ENCODE measurements around the gene NHERF2.

Gene NHERF2

DNA sequence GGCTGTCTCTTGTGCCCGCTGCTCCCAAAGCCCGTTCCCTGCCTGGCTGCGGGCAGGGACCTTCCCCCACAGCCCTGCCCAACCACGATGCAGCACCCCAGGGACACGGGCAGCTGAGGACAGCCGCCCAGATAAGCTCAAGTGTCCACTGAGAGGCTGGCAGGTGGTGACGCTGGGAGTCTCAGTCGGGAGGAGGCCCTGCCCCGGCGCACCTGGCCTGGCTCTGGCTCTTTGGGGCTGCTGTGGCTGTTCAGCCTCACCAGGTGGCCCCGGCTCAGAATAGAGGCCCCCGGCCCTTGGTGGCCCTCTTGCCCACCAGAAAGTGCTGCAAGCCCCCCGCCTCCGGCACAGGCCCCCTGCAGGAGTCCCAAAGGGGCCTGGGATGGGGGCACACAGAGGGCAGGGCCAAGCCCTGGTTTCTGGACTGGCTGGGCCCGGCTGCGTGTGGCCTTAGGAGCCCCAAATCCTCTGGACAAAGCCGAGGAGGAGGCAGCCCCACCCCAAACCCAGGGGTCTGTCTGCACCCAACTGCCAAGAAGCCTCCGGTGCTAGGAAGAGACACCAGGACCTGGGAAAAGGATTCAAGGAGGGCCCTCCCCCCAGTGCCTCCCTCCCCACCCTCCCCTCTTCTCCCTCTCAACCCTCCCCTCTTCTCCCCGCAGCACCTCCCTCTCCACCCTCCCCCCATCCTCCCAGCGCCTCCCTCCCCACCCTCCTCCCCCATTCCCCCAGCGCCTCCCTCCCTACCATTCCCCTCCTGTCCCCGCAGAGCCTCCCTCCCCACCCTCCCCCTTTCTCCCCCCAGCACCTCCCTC lies 15.7 kb downstream of the NHERF2 start:
- DNase-seq = no peak

DNA sequence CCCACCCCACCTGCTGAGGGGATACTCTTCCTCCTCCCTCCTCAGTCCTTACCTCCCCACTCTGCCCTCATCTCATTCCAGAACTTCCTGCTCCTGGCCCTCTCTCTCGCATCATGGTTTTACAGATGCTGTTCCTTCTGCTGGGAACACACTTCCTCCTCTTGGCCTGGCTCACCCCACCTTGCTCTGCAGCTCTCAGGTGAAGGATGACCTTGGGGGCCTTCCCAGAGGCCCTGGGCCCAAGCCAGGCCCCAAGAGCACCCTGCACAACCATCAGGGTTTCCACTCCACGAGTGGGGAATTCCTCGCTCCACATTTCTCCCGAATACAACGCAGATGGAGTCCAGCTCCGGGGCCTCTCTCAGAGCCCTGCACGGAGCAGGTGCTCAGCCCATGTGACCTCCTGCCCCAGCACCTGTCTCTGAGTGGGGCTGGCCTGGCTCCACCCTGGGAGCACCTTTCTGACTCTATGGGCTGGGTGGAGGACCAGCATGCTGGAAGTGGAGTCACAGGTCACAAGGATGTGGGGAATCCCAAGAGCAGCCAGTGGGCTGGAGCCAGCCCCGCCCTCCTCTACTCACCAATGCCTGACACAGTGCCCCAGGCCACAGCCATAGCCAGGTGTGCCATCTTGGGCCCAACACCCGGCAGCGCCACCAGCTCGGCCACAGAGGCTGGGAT lies 16.4 kb downstream of the NHERF2 start:
- DNase-seq = no peak

DNA sequence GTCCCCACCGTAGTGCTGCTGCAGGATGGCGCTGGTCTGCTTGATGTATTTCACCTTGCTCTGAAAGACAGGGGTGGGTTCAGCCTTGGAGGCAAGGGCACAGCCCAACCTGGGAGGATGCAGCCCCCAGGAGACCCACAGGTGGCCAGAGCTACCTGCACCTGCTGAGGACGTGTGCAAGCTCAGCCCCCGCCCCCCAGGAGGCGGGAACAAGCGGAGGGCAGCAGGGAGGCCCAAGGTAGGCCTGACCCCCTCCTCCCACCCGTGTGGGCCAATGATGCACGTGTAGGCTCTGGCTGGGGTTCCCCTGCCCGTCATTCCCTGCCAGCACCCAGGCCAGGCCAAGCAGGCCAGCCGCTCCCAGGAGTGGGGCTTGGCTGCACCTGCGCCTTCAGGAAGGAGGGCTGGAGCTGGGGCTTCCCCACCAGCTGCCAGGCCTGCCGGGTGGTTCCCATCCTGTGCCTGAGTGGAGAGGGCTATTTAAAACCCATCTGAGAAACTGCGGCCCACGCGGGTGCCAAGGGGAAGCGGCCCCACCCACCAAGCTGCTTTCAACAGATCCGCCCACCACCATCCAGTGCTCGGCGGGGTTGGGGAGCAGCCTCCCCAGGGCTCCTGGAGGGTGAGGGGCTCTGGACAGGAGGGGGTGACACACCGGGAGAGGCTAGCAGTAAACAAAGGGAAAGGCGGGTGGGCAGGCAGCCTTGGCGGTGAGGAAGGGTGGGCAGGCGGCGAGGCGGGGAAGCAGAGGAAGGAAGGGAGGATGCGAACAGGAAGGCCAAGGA lies 17.2 kb downstream of the NHERF2 start:
- DNase-seq = no peak

DNA sequence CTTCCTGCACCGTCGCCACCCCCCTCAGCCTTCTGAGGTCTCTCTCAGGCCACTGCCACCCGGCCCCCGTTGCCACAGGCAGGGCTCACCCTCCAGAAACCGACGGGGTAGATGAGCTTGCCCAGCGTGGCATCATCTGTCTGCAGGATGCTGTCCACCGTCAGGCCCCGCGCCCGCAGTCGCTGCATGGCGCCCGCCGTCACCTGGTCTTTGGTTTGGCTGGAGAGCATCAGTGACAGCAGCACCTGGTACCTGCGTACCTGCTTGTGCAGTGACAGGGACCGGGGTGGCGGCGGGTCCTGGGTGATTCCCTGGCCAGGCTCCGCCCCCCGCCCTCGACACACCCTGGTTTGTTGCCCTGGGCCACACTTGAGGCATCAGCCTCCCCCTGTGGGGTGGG lies 17.8 kb downstream of the NHERF2 start:
- DNase-seq = no peak

DNA sequence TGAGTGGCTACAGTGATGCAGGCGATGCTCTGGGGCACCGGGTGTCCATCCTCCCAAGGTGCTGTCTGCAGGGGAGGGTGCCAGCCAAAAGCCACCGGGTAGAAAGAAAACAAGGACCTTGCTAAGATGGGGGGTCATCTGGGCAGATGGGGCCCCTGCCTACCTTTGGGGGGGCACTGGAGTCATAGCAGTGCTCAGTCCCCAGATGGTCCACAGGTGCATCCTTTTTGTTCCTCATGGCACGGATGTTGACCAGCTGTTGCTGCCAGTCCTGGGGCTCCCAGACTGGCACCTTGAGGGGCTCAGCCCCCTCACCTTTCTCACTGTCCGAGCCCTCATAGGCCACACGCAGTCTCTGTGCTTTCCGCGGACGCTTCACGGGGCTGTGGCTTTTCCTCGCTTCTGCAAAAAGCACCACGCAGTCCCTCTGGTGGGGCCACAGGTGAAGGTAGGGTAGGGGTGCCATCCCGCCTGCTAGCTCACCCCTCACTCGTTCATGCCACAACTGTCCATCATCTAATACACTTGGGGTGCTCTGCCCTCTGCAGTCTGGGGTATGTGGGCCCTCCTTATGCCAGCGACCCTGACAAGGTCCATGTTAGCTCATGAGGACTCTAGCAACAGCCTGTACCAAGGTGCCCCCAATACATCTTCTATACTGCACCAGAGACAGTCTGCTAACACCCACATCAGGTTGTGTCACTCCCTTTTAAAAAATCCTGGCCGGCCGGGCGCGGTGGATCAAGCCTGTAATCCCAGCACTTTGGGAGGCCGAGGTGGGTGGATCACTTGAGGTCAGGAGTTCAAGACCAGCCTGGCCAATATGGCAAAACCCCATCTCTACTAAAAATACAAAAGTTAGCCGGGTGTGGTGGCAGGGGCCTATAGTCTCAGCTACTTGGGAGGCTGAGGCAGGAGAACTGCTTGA lies 19.5 kb downstream of the NHERF2 start:
- DNase-seq = no peak

DNA sequence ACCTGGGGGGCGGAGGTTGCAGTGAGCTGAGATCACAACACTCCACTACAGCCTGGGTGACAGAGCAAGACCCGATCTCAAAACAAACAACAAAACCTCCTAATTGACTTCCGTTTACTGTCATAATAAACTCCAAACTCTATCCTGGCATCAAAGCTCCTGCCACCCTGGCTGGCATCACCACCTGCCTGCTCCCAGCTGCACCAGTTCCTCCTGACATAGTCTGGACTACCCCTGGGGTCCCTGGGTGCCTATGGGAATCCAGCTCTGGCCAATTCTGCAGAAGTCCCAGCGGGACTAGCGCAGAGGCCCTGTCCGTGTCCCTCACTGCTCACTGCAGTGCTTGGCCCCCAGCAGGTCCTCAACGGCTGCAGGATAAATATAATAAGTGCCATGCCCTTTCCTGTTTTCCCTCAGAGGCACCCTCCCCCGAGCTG lies 20.2 kb downstream of the NHERF2 start:
- DNase-seq = no peak

DNA sequence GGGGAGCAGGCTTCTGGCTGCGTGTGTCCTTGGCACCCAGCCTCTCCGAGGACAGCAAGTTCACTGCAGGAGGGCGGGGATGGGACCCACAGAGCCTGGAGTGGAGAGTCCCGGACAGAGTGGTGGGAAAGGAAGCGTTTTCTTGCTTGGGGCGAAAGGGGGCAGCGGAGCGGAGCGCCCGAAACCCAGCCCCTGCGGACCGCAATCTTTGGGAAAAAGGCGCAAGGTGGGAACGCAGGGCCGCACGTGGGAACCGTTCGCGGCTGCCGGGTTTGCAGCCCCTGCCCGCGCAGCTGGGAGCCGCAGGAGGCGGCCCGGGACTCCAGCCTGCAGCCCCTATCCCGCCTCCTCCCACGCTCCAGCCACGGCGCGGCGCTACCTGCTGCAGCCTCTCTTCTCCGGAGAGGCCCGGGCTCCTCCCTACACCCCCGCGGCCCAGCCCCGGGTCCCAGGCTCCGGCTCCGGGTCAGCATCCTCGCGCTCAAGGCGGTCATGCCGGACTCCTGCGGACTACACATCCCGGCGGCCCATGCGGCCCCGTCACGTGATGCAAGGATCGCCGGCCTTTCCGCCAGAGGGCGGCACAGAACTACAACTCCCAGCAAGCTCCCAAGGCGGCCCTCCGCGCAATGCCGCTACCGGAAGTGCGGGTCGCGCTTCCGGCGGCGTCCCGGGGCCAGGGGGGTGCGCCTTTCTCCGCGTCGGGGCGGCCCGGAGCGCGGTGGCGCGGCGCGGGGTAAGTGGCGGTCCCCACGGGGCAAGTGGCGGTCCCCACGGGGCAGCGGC lies 20.8 kb downstream of the NHERF2 start, which contains the start of the genes NTHL1 and TSC2:
Gene NTHL1 (minus strand): TSS at position 505 of the 786 bp plus-strand sequence. CDS start 11 bp downstream, at position 494.
Gene TSC2 (plus strand): TSS at position 656 of the 786 bp plus-strand sequence. CDS start 631 bp downstream, outside the sequence.
- peak; percentile 93 to 94 for DNase-seq

DNA sequence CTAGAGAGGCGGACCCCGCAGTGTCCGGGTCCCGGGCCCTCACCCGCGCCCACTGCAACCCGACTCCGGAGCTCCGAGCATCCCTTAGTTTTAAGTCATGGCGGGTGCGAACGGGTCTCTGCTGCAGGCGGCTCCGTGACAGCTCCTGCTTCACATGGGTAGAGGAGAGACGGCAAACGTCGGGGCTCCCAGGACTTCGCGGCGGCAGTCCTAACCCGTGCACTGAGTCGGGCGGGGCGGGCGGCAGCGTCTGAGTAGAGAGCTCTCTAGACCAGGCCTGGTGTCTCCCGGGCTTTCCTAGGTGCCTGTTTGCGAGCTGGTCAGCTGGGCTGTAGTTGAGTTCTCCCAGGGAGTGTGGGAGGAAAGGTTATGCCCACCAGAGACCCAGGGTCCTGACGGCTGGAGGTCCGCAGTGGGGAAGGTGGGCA lies 21.4 kb downstream of the NHERF2 start:
- DNase-seq = no peak

DNA sequence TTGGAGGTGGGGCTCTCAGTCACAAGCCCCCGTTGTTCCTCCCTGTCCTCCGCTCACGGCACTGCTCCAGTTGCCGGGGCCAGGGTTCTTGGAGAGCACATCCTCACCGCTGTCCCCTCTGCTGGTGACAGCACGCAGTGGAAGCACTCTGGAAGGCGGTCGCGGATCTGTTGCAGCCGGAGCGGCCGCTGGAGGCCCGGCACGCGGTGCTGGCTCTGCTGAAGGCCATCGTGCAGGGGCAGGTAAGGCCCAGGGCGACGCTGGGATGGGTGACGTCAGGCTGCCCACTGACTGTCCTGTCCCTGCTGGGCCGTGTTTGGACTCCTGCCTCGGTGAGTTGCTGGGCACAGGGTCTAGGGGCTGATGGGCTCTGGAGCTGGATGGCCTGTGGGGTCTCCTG lies 26.5 kb downstream of the NHERF2 start:
- DNase-seq = no peak

DNA sequence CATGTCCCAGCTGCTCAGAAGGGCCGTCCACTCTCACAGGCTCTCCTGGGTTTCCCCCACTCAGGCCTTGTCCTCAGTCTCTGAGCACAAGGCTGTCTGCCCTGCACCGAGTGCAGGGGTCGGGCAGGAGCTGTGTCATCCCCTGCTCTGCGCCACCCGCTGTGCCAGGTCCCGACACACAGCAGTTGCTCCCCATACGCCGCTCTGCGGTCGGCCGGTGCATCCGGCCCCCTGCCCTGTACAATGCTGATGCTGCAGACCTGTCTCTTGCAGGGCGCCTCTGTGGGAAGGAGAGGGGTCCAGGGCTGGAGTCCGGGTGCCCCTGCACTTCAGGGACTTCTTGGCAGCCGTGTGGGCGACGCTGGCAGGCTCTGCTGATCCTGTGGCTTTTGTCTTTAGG lies 27.2 kb downstream of the NHERF2 start:
- DNase-seq = no peak

DNA sequence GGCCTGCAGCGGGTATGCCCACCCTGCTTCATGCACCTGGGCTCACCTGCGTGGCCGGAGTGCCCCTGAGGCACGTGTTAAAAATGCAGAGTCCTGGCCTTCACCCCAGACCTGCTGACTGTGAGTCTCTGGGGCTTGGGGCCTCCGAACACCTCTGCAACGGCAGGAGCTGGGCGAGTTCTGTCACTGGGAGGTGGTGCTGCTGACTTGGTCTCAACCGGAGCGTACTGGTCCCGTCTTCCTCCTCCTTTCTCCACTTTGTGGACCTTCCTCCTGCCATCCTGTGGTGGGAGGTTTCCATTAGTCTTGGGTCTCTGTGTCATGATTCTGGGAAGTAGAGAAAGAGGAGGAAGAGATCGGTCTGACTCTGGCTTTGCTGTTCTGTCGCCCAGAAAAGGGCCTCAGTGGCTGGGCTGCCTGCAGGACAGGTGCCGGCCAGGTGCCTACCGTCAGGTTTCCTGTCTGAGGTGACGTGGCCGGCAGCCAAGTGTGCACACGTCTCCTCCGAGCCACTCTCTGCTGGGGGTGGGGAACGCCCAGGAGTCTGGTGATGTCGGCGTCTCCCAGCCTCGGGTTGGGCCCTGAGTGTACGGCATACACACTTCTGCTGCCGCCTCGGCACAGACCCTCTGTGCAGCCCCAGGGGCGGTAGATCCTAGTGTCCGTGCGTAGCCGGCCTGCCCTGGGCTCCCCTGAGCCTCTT lies 28.0 kb downstream of the NHERF2 start:
- no peak for DNase-seq

DNA sequence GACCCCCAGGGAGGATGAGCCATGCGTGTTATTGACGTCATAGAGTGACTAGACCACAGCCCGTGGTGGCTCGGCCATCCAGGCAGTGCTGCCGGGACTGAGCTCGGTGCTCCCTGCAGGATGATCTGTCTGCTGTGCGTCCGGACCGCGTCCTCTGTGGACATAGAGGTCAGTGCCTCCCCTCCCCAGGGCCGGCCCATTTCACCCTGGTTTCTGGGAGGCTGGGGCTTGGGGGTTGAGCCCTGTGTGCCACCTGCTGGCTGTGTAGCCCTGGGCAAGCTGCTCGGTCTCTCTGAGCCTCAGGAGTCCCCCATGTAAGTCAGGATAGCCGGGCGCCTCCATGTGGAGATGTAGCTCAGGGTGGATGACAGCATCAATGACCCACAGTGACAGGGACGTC lies 29.4 kb downstream of the NHERF2 start:
- no peak for DNase-seq

DNA sequence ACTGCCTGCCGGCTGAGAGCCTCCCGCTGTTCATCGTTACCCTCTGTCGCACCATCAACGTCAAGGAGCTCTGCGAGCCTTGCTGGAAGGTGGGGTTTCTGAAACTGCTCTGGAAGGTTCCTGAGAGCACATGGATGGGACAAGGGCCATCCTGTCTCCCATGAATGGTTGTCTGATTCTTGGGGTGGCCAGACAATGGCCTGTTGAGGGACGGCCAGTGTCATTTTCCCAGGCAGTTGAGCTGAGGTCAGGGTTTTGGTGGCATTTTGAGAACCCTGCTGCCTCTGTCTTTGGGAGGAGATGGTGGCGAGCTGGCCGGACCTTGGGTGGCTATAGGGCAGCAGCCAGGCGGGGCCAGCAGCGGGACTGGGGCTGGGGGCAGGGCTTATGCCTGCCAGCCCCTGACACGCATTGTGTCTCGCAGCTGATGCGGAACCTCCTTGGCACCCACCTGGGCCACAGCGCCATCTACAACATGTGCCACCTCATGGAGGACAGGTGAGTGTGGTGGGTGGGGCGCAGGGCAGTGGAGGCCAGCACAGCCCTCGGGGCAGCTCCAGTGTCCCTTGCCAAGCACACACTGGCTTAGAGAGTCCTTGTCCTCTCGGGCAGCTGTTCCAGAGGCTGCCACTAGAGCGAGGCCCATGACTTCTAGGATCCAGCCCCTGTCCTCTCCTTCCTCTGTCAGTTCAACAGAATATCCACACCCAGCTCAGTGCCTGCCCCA lies 30.1 kb downstream of the NHERF2 start:
- no peak for DNase-seq

DNA sequence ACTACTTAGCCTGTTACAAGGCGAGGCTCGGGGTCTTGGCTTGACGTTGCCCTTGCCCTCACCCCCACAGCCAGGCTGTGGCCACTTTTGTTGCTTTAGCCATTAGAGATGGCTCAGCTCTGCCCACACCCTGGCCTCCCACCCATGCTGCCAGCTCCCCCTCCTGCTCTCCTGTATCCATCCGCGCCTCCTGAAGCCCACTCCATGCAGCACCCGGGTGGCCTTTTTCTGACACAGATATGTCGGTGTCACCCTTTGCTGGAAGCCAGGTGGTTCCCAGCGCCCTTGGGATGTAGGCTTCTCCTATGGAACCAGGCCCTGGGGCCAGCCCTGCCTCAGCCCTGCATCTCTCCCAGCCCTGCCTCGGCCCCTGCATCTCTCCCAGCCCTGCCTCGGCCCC lies 30.7 kb downstream of the NHERF2 start:
- no peak for DNase-seq

DNA sequence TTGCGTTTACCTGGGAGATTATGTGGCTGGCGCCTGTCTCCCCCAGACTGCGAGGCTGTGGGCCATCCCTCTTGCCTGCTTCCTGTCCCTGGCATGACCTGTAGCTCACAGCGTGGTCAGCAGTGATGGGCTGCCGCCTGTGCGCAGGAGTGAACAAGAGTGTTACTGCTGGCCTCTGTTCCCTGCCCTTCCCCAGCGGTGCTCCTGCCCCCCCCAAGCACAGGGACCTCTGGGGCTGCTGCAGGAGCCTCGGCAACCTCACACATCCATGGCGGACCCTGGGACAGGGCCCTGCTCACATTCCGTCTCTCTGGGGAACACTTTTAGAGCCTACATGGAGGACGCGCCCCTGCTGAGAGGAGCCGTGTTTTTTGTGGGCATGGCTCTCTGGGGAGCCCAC lies 31.7 kb downstream of the NHERF2 start:
- no peak for DNase-seq

DNA sequence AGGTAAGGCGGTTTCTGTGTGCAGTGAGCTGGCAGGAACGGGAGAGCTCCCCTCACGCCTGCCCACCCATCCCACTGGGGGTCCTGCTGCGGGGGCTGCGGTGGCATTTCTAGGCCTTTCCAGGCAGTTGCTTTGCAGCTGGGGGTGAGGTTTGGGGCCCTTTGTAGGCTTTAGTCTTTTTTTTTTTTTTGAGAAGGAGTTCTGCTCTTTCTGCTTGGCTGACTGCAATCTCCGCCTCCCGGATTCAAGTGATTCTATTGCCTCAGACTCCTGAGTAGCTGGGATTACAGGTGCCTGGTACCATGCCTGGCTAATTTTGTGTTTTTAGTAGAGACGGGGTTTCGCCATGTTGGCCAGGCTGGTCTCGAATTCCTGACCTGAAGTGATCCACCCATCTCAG lies 32.2 kb downstream of the NHERF2 start:
- no peak for DNase-seq

DNA sequence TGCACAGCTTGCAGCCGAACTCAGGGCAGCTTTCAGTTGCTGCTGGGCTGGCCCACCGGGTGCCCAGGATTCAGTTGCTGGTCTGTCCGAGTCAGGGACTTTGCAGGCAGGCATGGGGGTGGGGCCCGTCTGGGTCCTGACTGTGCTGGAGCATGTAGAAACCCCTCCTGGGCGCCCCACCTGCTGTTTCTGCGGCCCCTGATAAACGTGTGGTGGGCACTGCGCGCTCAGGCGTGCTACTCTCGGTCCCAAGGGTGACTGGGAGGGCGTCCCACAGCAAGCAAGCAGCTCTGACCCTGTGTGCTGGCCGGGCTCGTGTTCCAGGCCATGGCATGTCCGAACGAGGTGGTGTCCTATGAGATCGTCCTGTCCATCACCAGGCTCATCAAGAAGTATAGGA lies 33.6 kb downstream of the NHERF2 start:
- DNase-seq = no peak

DNA sequence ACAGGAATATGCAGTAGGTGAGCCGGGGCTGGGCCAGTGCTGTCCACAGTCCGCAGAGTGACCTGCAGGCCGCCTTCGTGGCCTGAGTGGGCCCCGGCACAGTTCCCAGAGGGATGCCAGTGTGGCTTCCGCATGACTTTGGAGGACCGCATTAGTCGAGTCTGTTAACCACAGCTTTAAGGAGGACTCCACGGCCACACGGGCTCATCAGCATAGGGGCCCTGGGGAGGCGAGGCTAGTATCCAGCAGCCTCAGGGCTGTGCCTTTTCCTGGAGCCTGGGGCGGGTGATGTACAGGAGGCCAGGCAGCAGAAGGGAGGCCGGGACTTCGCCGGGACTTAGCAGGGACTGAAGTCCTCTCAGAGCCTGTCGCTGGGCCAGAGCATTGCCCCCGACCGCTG lies 34.3 kb downstream of the NHERF2 start:
- DNase-seq = no peak

DNA sequence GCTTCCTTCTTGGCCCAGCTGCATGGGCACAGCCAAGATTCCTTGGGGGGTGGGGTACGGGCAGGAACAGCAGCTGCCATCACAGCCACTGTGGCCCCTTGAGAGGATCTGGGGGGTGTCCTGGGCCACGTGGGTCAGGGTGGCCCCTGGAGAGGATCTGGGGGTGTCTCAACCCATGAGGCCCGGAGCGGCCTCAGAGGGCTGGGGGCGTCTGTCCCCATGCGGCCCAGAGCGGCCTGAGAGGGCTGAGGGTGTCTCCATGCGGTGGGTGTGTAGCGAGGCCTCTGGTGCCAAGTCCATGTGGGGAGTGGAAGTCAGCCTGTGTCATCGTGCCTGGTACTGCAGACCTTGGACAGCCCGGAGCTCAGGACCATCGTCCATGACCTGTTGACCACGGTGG lies 34.8 kb downstream of the NHERF2 start:
- DNase-seq = no peak

DNA sequence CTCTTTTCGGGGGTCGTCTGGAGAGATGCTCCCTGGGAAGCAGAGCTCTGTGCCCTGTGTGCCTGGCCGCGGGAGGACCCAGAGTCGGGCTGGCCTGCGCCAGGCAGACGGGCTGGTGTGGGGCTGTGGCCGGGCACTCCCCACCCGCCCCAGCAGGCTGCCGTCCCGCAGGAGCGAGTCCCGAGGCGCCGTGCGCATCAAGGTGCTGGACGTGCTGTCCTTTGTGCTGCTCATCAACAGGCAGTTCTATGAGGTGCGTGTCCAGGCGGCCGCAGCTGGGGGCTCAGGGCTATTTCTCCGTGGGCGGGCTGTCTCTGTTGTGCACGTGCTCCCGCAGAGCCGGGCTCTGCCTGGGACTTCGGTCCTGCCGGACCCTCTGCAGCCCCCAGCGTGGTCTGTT lies 36.1 kb downstream of the NHERF2 start:
- DNase-seq = no peak

Measured in CD4-positive, alpha-beta T cell treated with Interleukin-4 for 1 hour (primary cell).